Fibroblast of the aortic adventitia (primary cell): ENCODE measurements around the gene RAP1GAP2. TPM values are rescaled to one million over a fixed set of nuclear protein-coding genes. Genes with fewer than 3 reads are reported as not detected.

Experiments used
- DNase-seq: peaks from one replicate; pipeline ENCODE4 v3.0.0-alpha.2; 2010; ENCODE audit warnings: low read depth
- H3K4me3 ChIP-seq: 2 replicates; pipeline ENCODE4 v1.5.1; 2011; ENCODE audit warnings: low read depth, mild to moderate bottlenecking, control low read depth, low read length, moderate library complexity
- total RNA-seq: library from RNA; depleted of rRNA; stranded (reverse); fragments of >200 nt; gene quantifications from 2 replicates; pipeline ENCODE4 v1.2.3, GENCODE V29; 2012; ENCODE audit warnings: low replicate concordance
- TF ChIP-seq, protein P1 (sequence below): IDR thresholded peaks from 2 replicates; pipeline ENCODE4 v1.5.1; 2011; ENCODE audit warnings: mild to moderate bottlenecking, low read length, control low read depth, inconsistent platforms; ENCODE audit not compliant: insufficient read depth

Gene RAP1GAP2
- total RNA-seq, 1 donor = 5.0 TPM

DNA sequence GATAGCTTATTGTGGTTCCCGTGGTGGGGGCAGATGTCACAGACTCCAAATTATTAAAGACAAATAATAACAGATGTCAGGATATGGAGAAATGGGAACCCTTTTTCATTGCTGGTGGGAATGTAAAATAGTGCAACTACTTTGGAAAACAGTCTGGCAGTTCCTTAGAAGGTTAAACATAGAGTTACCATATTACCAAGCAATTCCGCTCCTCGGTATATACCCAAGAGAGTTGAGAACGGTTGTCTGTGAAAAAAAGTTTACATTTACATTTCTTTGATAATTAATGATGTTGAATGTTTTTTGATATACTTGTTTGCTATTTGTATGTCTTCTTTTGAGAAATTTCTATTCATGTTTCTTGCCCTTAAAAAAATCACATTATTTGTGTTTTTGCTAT is 226.0 kb downstream of the RAP1GAP2 start:
- TF ChIP-seq, protein P1, sequence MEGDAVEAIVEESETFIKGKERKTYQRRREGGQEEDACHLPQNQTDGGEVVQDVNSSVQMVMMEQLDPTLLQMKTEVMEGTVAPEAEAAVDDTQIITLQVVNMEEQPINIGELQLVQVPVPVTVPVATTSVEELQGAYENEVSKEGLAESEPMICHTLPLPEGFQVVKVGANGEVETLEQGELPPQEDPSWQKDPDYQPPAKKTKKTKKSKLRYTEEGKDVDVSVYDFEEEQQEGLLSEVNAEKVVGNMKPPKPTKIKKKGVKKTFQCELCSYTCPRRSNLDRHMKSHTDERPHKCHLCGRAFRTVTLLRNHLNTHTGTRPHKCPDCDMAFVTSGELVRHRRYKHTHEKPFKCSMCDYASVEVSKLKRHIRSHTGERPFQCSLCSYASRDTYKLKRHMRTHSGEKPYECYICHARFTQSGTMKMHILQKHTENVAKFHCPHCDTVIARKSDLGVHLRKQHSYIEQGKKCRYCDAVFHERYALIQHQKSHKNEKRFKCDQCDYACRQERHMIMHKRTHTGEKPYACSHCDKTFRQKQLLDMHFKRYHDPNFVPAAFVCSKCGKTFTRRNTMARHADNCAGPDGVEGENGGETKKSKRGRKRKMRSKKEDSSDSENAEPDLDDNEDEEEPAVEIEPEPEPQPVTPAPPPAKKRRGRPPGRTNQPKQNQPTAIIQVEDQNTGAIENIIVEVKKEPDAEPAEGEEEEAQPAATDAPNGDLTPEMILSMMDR = no peak
- DNase-seq = no peak
- H3K4me3 ChIP-seq = no peak overlapping the region

DNA sequence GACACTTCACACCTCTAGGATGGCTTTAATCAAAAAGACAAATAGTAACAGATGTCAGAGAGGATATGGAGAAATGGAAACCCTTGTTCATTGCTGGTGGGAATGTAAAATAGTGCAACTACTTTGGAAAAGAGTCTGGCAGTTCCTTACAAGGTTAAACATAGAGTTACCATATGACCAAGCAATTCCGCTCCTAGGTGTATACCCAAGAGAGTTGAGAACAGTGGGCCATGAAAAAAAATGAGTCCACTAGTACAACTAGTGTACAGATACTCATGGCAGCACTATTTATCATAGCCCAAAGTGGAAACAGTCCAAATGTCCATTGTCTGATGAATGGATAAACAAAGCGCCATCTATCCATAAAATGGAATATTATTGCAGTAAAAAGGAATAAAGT is 228.1 kb downstream of the RAP1GAP2 start:
- no peak overlapping the region for H3K4me3 ChIP-seq
- TF ChIP-seq, protein P1 = no peak
- no peak for DNase-seq

DNA sequence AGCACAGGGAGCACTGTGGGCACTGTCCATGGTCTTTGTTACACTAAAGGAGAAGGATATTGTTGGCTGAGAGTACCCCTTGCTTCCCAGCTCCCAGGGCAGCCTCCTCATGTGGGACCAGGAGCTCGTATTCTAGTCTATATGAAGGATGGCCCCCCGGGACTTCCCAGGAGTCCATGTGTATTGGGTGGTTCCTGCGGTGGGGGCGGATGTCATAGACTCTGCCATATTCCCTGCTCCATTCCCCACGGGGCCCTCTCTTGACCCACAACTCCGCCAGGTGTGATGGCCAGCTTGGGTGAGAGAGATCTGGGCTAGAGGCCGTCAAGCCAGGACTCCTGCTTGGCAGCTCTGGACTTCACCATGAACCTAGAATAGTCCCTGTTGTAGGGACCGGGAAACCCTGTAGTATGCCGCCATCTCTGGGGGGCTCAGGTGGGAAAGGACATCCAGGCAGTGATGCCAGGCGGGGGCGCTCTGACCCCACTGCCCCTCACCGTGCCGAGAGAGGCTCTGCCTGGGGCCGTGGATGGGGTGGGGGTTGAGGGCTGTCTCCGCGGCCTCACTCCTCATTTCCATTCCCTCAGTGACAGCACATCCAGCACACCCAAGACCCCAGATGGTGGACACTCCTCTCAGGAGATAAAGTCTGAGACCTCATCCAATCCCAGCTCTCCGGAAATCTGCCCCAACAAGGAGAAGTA is 229.3 kb downstream of the RAP1GAP2 start:
- DNase-seq = no peak

DNA sequence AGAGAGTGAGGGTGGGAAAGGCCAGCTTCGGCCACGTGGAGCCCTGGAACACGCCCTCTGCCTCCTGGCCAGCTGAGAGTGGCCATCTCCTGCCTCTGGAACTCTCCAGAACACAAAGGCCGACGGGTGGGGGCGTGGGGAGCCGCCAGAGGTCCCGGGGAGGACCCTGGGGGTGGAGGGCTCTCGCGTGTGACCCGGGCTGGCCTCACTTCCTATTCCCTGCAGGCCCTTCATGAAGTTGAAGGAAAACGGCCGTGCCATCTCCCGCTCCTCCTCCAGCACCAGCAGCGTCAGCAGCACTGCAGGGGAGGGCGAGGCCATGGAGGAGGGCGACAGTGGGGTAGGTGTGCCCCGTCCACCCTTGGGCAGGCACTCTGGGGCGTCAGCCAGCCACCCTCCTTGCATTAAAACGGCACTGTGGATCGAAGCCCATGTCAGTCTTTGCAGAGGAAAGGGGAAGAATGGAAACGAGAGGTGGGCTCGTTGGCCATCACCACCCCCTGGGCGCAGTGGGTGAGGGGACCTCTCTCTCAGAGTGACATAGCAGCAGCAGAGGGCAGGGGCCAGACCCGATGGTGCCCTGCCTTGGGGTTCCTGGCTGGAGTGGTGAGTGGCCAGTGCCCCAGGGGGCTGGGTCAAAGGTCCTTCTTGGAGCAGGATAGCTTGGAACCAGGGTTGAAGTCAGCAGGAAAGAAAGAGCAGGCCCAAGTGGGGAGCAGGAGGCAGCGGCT is 230.1 kb downstream of the RAP1GAP2 start:
- H3K4me3 ChIP-seq = no peak overlapping the region
- TF ChIP-seq, protein P1 = no peak
- no peak for DNase-seq

More for the DNA sequence above, 229.3 kb downstream of the RAP1GAP2 start:
- TF ChIP-seq, protein P1 = no peak
- H3K4me3 ChIP-seq = no peak overlapping the region

DNA sequence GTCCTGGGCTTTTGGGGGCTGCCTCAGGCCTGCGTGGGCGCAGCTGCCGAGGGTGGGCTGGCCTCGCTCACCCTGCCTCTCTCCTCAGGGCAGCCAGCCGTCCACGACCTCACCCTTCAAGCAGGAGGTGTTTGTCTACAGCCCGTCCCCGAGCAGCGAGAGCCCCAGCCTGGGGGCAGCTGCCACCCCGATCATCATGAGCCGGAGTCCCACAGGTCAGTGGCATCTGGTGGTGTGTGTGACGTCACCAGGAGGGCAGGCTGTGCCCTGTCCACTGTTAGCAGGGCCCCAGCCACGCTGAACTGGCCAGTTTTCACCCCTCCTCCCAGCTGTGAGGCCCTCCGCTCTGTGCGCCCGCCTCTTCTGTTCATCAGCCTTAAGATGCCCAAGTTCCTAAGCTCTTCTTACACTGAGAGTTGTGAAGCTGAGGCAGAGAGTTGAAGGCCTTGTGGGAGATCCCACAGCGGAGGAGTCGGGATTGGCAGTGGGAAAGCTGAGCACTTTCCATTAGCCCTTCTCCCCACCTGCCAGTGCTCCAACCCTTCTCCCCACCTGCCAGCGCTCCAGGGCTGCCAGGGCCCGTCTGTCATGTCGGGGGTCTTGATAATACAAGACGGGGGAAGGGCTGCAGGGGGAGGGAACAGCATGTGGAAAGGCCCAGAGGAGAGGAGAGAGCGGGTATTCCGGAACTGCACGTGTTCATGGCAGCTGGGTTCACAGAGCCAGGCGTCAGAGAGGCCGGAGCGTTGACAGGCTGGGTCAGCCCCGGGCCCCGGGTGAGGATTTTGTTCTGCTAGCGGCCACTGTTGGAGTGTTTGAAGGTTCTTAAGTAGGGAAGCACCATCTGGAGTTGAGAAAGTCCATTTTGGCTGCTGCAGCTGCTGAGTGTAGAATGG is 230.9 kb downstream of the RAP1GAP2 start:
- DNase-seq = no peak
- no peak overlapping the region for H3K4me3 ChIP-seq
- TF ChIP-seq, protein P1 = no peak

DNA sequence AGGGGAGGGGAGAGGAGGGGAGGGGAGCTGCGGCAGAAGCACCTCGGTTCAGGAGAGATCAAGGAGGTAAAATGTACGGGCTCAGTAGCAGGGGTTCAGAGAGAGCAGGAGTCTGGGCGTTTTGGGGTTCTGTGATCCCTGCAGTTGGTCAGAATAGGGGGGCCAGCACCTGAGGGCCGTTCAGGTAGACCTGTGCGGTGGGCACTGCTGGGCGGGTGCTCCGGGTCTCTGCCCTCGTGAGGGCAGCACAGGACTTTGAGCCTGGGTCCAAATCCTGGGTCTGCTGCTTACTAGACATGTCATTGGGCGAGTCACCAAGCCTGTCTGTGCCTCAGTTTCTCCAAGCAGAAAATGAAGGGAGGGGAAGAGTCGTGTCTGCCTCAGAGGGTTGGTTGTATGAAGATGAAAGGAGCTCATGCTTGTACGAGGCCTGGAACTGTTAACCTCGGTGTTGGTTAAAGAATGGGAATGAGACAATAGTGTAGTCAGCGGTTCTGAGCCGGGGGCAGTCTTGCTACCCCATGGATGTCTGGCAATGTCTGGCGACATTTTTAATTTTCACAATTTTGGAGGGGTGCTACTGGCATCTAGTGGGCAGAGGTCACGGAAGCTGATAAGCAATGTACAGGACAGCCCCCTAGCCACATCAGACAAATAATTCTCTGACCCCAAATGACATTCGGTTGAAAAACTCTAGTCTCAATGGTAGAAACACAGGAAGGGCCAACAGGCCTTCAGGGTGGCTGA is 231.7 kb downstream of the RAP1GAP2 start:
- no peak overlapping the region for H3K4me3 ChIP-seq
- DNase-seq = no peak
- TF ChIP-seq, protein P1 = no peak
